IMR-90 (cell line): ENCODE data around the gene CECR2. TPM values are rescaled to one million over a fixed set of nuclear protein-coding genes. Genes with fewer than 3 reads are reported as not detected.

ENCODE experiments used
- ATAC-seq: fragments of 200-7000 bp; cut with Tn5 transposase; 2 replicates; pipeline ENCODE4 v1.9.1; 2020; ENCODE audit warnings: low read depth, mild to moderate bottlenecking, moderate library complexity
- BruUV-seq: library from RNA; stranded (reverse); fragments of 400-500 nt; replicated peaks from 2 replicates; lab custom pipeline; 2021; lab: Mats Ljungman, UMichigan
- CTCF ChIA-PET: fragments of 300-600 bp; formaldehyde crosslinking; extraction: SDS; loops from one replicate; lab custom pipeline; 2021; ENCODE audit warnings: antibody characterized with exemption; lab: Yijun Ruan, JAX
- POLR2A ChIA-PET: fragments of 300-600 bp; sonication (Branson Sonifier 250); formaldehyde crosslinking; loops from one replicate; lab custom pipeline; 2022; ENCODE audit warnings: antibody characterized with exemption; ENCODE audit not compliant: unreplicated experiment; lab: Charles Lee
- DNase-seq: peaks from one replicate; pipeline ENCODE4 v3.0.0; 2013
- H2AFZ ChIP-seq: replicated peaks from 2 replicates; pipeline ENCODE3; 2013; ENCODE audit warnings: low read length, mild to moderate bottlenecking; ENCODE audit not compliant: poor library complexity
- H2AK5ac ChIP-seq: 2 replicates; pipeline ENCODE4 v1.6.1; 2013; ENCODE audit warnings: low read depth, low read length, inconsistent platforms
- H2AK9ac ChIP-seq: replicated peaks from 2 replicates; pipeline ENCODE3; 2013; ENCODE audit warnings: mild to moderate bottlenecking, low read depth, low read length, moderate library complexity; ENCODE audit not compliant: poor library complexity
- H2BK120ac ChIP-seq: 2 replicates; pipeline ENCODE4 v1.6.1; 2013; ENCODE audit warnings: low read depth, low read length, inconsistent platforms
- H2BK15ac ChIP-seq: 3 replicates; pipeline ENCODE4 v1.6.1; 2013; ENCODE audit warnings: low read depth, low read length, inconsistent platforms
- H2BK20ac ChIP-seq: 2 replicates; pipeline ENCODE4 v1.6.1; 2013; ENCODE audit warnings: low read depth, mild to moderate bottlenecking, inconsistent platforms, low read length, moderate library complexity
- H2BK5ac ChIP-seq: 2 replicates; pipeline ENCODE4 v1.6.1; 2013; ENCODE audit warnings: mild to moderate bottlenecking, low read depth, low read length, inconsistent platforms; ENCODE audit not compliant: poor library complexity, severe bottlenecking
- H3K14ac ChIP-seq: replicated peaks from 2 replicates; pipeline ENCODE4 v1.6.1; 2013; ENCODE audit warnings: low read depth, low read length, inconsistent platforms
- H3K18ac ChIP-seq: 2 replicates; pipeline ENCODE4 v1.6.1; 2013; ENCODE audit warnings: low read depth, low read length, control low read depth
- H3K23ac ChIP-seq: 2 replicates; pipeline ENCODE4 v1.6.1; 2013; ENCODE audit warnings: low read depth, low read length, inconsistent platforms
- H3K27ac ChIP-seq: 2 replicates; pipeline ENCODE4 v1.5.1; 2013; ENCODE audit warnings: mild to moderate bottlenecking, control low read depth, low read length; ENCODE audit not compliant: insufficient read depth
- H3K27me3 ChIP-seq: 2 replicates; pipeline ENCODE4 v1.6.1; 2013; ENCODE audit warnings: low read length; ENCODE audit not compliant: control insufficient read depth, insufficient read depth
- H3K36me3 ChIP-seq: 2 replicates; pipeline ENCODE4 v1.6.1; 2013; ENCODE audit warnings: low read length, mixed read lengths; ENCODE audit not compliant: control insufficient read depth, insufficient read depth
- H3K4ac ChIP-seq: 2 replicates; pipeline ENCODE4 v1.6.1; 2013; ENCODE audit warnings: low read depth, low read length, inconsistent platforms
- H3K4me1 ChIP-seq: 2 replicates; pipeline ENCODE4 v1.6.1; 2013; ENCODE audit warnings: low read length, mixed read lengths; ENCODE audit not compliant: control insufficient read depth, insufficient read depth
- H3K4me2 ChIP-seq: 2 replicates; pipeline ENCODE4 v1.6.1; 2013; ENCODE audit warnings: low read depth, mild to moderate bottlenecking, control low read depth, low read length, moderate library complexity
- H3K4me3 ChIP-seq: 2 replicates; pipeline ENCODE4 v1.5.1; 2013; ENCODE audit warnings: low read depth, mild to moderate bottlenecking, control low read depth, low read length, moderate library complexity; ENCODE audit not compliant: insufficient read depth
- H3K56ac ChIP-seq: 2 replicates; pipeline ENCODE4 v1.6.1; 2013; ENCODE audit warnings: low read length, inconsistent platforms; ENCODE audit not compliant: insufficient read depth; ENCODE audit errors: extremely low read depth
- H3K79me1 ChIP-seq, 2 experiments: 2 replicates each; pipeline ENCODE4 v1.6.1; 2013; ENCODE audit warnings: low read length in 2 of 2, inconsistent platforms in 1 of 2, low read depth in 1 of 2
- H3K9ac ChIP-seq: 2 replicates; pipeline ENCODE4 v1.6.1; 2013; ENCODE audit warnings: low read depth, low read length, control low read depth
- H3K9me1 ChIP-seq: 2 replicates; pipeline ENCODE4 v1.6.1; 2013; ENCODE audit warnings: low read length, inconsistent platforms; ENCODE audit not compliant: insufficient read depth
- H3K9me3 ChIP-seq: 2 replicates; pipeline ENCODE4 v1.6.1; 2013; ENCODE audit warnings: low read length; ENCODE audit not compliant: control insufficient read depth, insufficient read depth
- H4K20me1 ChIP-seq: 2 replicates; pipeline ENCODE4 v1.6.1; 2013; ENCODE audit warnings: low read length, inconsistent platforms; ENCODE audit not compliant: insufficient read depth
- H4K5ac ChIP-seq: 2 replicates; pipeline ENCODE4 v1.6.1; 2013; ENCODE audit warnings: mild to moderate bottlenecking, low read depth, low read length, control low read depth
- H4K8ac ChIP-seq, 2 experiments: 2 replicates each; pipeline ENCODE4 v1.6.1; 2013; ENCODE audit warnings: low read depth in 2 of 2, low read length in 2 of 2, control low read depth in 1 of 2, inconsistent platforms in 1 of 2
- H4K91ac ChIP-seq: 2 replicates; pipeline ENCODE4 v1.6.1; 2013; ENCODE audit warnings: low read depth, low read length, inconsistent platforms; ENCODE audit not compliant: insufficient read depth
- BHLHE40 ChIP-seq: fragments of 150-350 bp; IDR thresholded peaks from 2 replicates; pipeline ENCODE4 v1.6.1; 2016; ENCODE audit warnings: mild to moderate bottlenecking, low read depth, low read length
- CEBPB ChIP-seq: IDR thresholded peaks from 2 replicates; pipeline ENCODE4 v1.6.1; 2012; ENCODE audit warnings: low read depth, low read length, improper control_type of control experiment
- CHD1 ChIP-seq: IDR thresholded peaks from 2 replicates; pipeline ENCODE4 v1.6.1; 2012; ENCODE audit warnings: low read depth, low read length, improper control_type of control experiment
- CTCF ChIP-seq: conservative IDR thresholded peaks from 2 replicates; pipeline ENCODE4 v1.5.1; 2012; ENCODE audit warnings: mild to moderate bottlenecking, low read depth, low read length, improper control_type of control experiment
- ELK1 ChIP-seq: fragments of 150-350 bp; IDR thresholded peaks from 2 replicates; pipeline ENCODE4 v1.6.1; 2016; ENCODE audit warnings: low read depth, mild to moderate bottlenecking, low read length, moderate library complexity, borderline replicate concordance
- FOS ChIP-seq: fragments of 150-350 bp; IDR thresholded peaks from 2 replicates; pipeline ENCODE4 v1.6.1; 2016; ENCODE audit warnings: low read depth, low read length
- MAFK ChIP-seq: IDR thresholded peaks from 2 replicates; pipeline ENCODE4 v1.6.1; 2012; ENCODE audit warnings: low read depth, low read length, improper control_type of control experiment
- MAZ ChIP-seq: IDR thresholded peaks from 2 replicates; pipeline ENCODE4 v1.6.1; 2012; ENCODE audit warnings: low read depth, mild to moderate bottlenecking, low read length, improper control_type of control experiment, moderate library complexity, borderline replicate concordance
- MXI1 ChIP-seq: IDR thresholded peaks from 2 replicates; pipeline ENCODE4 v1.6.1; 2012; ENCODE audit warnings: low read depth, mild to moderate bottlenecking, low read length, moderate library complexity, borderline replicate concordance
- NFE2L2 ChIP-seq: fragments of 150-350 bp; IDR thresholded peaks from 2 replicates; pipeline ENCODE4 v1.6.1; 2016; ENCODE audit warnings: low read depth, mild to moderate bottlenecking, low read length
- POLR2A ChIP-seq: IDR thresholded peaks from 2 replicates; pipeline ENCODE4 v1.6.1; 2012; ENCODE audit warnings: mild to moderate bottlenecking, low read depth, low read length
- RAD21 ChIP-seq: IDR thresholded peaks from 2 replicates; pipeline ENCODE4 v1.6.1; 2012; ENCODE audit warnings: low read length, improper control_type of control experiment
- RCOR1 ChIP-seq: IDR thresholded peaks from 2 replicates; pipeline ENCODE4 v1.6.1; 2012; ENCODE audit warnings: mild to moderate bottlenecking, low read length, improper control_type of control experiment; ENCODE audit not compliant: insufficient replicate concordance
- RFX5 ChIP-seq: IDR thresholded peaks from 2 replicates; pipeline ENCODE4 v1.8.0; 2012; ENCODE audit warnings: low read depth, mild to moderate bottlenecking, low read length, moderate library complexity
- SMC3 ChIP-seq: fragments of 150-350 bp; IDR thresholded peaks from 2 replicates; pipeline ENCODE4 v1.6.1; 2016; ENCODE audit warnings: low read depth, mild to moderate bottlenecking, antibody characterized with exemption, low read length, moderate library complexity
- USF2 ChIP-seq: fragments of 150-350 bp; IDR thresholded peaks from 2 replicates; pipeline ENCODE4 v1.6.1; 2017; ENCODE audit warnings: mild to moderate bottlenecking, antibody characterized with exemption, low read length, low read depth
- WGBS, 2 experiments: methylation state at CpG; one replicate each; pipeline versions ENCODE4 v1.1.5 to v1.1.7; 2013; ENCODE audit warnings: missing lambda C conversion rate in 2 of 2; ENCODE audit not compliant: insufficient read length in 1 of 2; ENCODE audit errors: extremely low coverage in 2 of 2; 5-methylcytosine and 5-hydroxymethylcytosine counted together
- dilution Hi-C: fragments of 300-500 bp; cut with HindIII; formaldehyde crosslinking; loops from one replicate; pipeline ENCODE4 v1.14.3; 2018; ENCODE audit warnings: low sequenced_read_pairs; ENCODE audit not compliant: unreplicated experiment
- in situ Hi-C: fragments of 300-500 bp; cut with MboI; formaldehyde crosslinking; loops from 3 replicates; pipeline ENCODE4 v1.14.3; 2019; ENCODE audit warnings: low sequenced_read_pairs, inconsistent platforms, mixed read lengths
- intact Hi-C: fragments of 100-400 bp; cut with micrococcal nuclease; formaldehyde crosslinking; loops from 2 replicates; pipeline ENCODE4 v1.10.0; 2022
- polyA plus RNA-seq, 3 experiments: library from polyadenylated mRNA; depleted of rRNA; stranded (reverse); fragments of >200 nt; gene quantifications; 2 replicates each; pipeline ENCODE4 v1.2.3, GENCODE V29; 2012; ENCODE audit warnings: low replicate concordance in 1 of 3
- total RNA-seq: library from RNA; depleted of rRNA; stranded (reverse); fragments of >200 nt; gene quantifications from 2 replicates; pipeline ENCODE4 v1.2.3, GENCODE V29; 2012

The CECR2 gene
- total and polyA plus RNA-seq, 2 of the 4 experiments (the other 2 are of a cell fraction): under 0.01 TPM; not detected in 1

- Histone ChIP-seq H3K9me1 (no peaks in the 10 kb centered on the region), H3K9ac (no peak overlapping the region), H3K27ac (no peak overlapping the region), H3K18ac (no peak overlapping the region), H4K20me1 (no peaks in the 10 kb centered on the region), H3K4ac (no peak overlapping the region), H4K91ac (no peak overlapping the region), H4K5ac (no peak overlapping the region), H3K4me1 (no peaks in the 10 kb centered on the region), H3K4me2 (no peak overlapping the region), H2AK5ac (no peak overlapping the region), H3K56ac (no peak overlapping the region), H3K36me3 (no peaks in the 10 kb centered on the region), H2AK9ac (no peak overlapping the region), H2AFZ (no peak overlapping the region), H3K79me1 (no peaks in the 10 kb centered on the region), H4K8ac (no peak overlapping the region), H3K4me3 (no peak overlapping the region), H2BK15ac (no peak overlapping the region), H3K9me3 (no peaks in the 10 kb centered on the region), H2BK5ac (no peak overlapping the region), H3K23ac (no peak overlapping the region), H2BK20ac (no peak overlapping the region), H2BK120ac (no peak overlapping the region), H3K14ac (no peak overlapping the region), H3K27me3 (peaks cover 13% of the 10 kb centered on the region)
- in situ Hi-C loops (loop anchor here (25.0 kb wide), 1 partner anchor 503 kb away; no protein-coding TSS in a partner anchor), dilution Hi-C loops (no loop called here), intact Hi-C loops (loop anchor here (5.0 to 10.0 kb wide), 3 partner anchors 183 to 516 kb away; partner anchors contain the start of gene PEX26)
- ChIA-PET CTCF (interaction anchor here (0.9 to 1.9 kb wide), 16 partner anchors 10 to 388 kb away, joined by 3 to 9 read pairs (median 4); no protein-coding TSS in a partner anchor), POLR2A (no interaction called here)
- ATAC-seq: no peak
- BruUV-seq: no TSS peak
- 98% methylated on average over 5 of the region's 10 CpGs; no CpG with 5 or more reads in 1 of the 2 experiments for WGBS, 2 experiments
- no peak for TF ChIP-seq RFX5
- TF ChIP-seq ELK1: no peak
- TF ChIP-seq CEBPB: no peak
- no peak for TF ChIP-seq FOS
- TF ChIP-seq CHD1: no peak
- TF ChIP-seq RAD21: no peak
- no peak for TF ChIP-seq SMC3
- TF ChIP-seq BHLHE40: no peak
- no peak for TF ChIP-seq RCOR1
- TF ChIP-seq POLR2A: no peak
- TF ChIP-seq MXI1: no peak
- TF ChIP-seq MAFK: no peak
- no peak for TF ChIP-seq CTCF
- no peak for TF ChIP-seq USF2
- TF ChIP-seq NFE2L2: no peak
- TF ChIP-seq MAZ: no peak
- no peak for DNase-seq
These were observed 189.9 kb downstream of the CECR2 start for GRCh38 chr22:17559188-17559587.
